WTC11 (cell line): ENCODE results near the gene RBFOX2. TPM values are rescaled to one million over a fixed set of nuclear protein-coding genes. Genes with fewer than 3 reads are reported as not detected.

Source experiments
- ATAC-seq: fragments of 200-7000 bp; cut with Tn5 transposase; 2 replicates; pipeline ENCODE4 v1.10.0; 2021; ENCODE audit warnings: mild to moderate bottlenecking, moderate library complexity
- CTCF ChIA-PET: fragments of 300-600 bp; sonication (Branson Sonifier 250); formaldehyde crosslinking; loops from one replicate; lab custom pipeline; 2021; ENCODE audit warnings: antibody characterized with exemption; lab: Charles Lee
- POLR2A ChIA-PET: fragments of 350-600 bp; sonication (Branson Sonifier 250); formaldehyde crosslinking; loops from one replicate; lab custom pipeline; 2021; ENCODE audit warnings: antibody characterized with exemption; lab: Charles Lee
- DNase-seq: peaks from one replicate; pipeline ENCODE4 v3.0.0; 2021; ENCODE audit warnings: low spot score
- H3K27ac Mint-ChIP-seq: 2 replicates; pipeline ENCODE4 v1.8.0; 2021; ENCODE audit warnings: mixed read lengths
- H3K27me3 Mint-ChIP-seq: 2 replicates; pipeline ENCODE4 v1.8.0; 2021; ENCODE audit warnings: low read depth, mild to moderate bottlenecking, moderate library complexity, mixed read lengths
- H3K36me3 Mint-ChIP-seq: 2 replicates; pipeline ENCODE4 v1.8.0; 2021; ENCODE audit warnings: mixed read lengths
- H3K4me1 Mint-ChIP-seq: 2 replicates; pipeline ENCODE4 v1.8.0; 2022; ENCODE audit warnings: mixed read lengths
- H3K4me3 Mint-ChIP-seq: 2 replicates; pipeline ENCODE4 v1.8.0; 2021; ENCODE audit warnings: mild to moderate bottlenecking, moderate library complexity, mixed read lengths
- H3K9me3 Mint-ChIP-seq: 2 replicates; pipeline ENCODE4 v1.8.0; 2021; ENCODE audit warnings: mixed read lengths
- AR ChIP-seq: fragments of 250-450 bp; sonication (Bioruptor Pico); IDR thresholded peaks from 2 replicates; pipeline ENCODE4 v1.9.0; 2021; ENCODE audit warnings: mild to moderate bottlenecking
- ARID4B ChIP-seq: sonication (generic); formaldehyde crosslinking; IDR thresholded peaks from 2 replicates; pipeline ENCODE4 v1.8.0; 2023; ENCODE audit warnings: missing genetic modification reagents, mild to moderate bottlenecking, borderline replicate concordance
- ATF1 ChIP-seq: sonication (generic); formaldehyde crosslinking; IDR thresholded peaks from 2 replicates; pipeline ENCODE4 v1.8.1; 2023; ENCODE audit warnings: mild to moderate bottlenecking, moderate library complexity, missing genetic modification reagents
- ATF2 ChIP-seq: sonication (generic); formaldehyde crosslinking; IDR thresholded peaks from 2 replicates; pipeline ENCODE4 v1.8.1; 2022; ENCODE audit warnings: low read depth, missing genetic modification reagents, borderline replicate concordance
- CBFB ChIP-seq: sonication (generic); formaldehyde crosslinking; IDR thresholded peaks from 2 replicates; pipeline ENCODE4 v1.8.1; 2022; ENCODE audit warnings: mild to moderate bottlenecking, low read depth, missing genetic modification reagents
- CREB1 ChIP-seq: sonication (generic); formaldehyde crosslinking; IDR thresholded peaks from 2 replicates; pipeline ENCODE4 v1.8.0; 2023; ENCODE audit warnings: mild to moderate bottlenecking, missing genetic modification reagents
- CREM ChIP-seq: sonication (generic); formaldehyde crosslinking; IDR thresholded peaks from 2 replicates; pipeline ENCODE4 v1.8.1; 2022; ENCODE audit warnings: mild to moderate bottlenecking, missing genetic modification reagents, moderate library complexity
- FOXP1 ChIP-seq: sonication (generic); formaldehyde crosslinking; IDR thresholded peaks from 2 replicates; pipeline ENCODE4 v1.8.0; 2022; ENCODE audit warnings: missing genetic modification reagents, mild to moderate bottlenecking, moderate library complexity, borderline replicate concordance
- GABPB1 ChIP-seq: sonication (generic); formaldehyde crosslinking; IDR thresholded peaks from 2 replicates; pipeline ENCODE4 v1.8.1; 2023; ENCODE audit warnings: mild to moderate bottlenecking, missing genetic modification reagents
- HMGA2 ChIP-seq: fragments of 250-450 bp; sonication (Bioruptor Pico); IDR thresholded peaks from 2 replicates; pipeline ENCODE4 v1.4.0; 2021; ENCODE audit warnings: mild to moderate bottlenecking, moderate library complexity
- IRF2 ChIP-seq: sonication (generic); formaldehyde crosslinking; IDR thresholded peaks from 2 replicates; pipeline ENCODE4 v1.8.0; 2022; ENCODE audit warnings: low read depth, missing genetic modification reagents, borderline replicate concordance
- JAZF1 ChIP-seq: fragments of 250-450 bp; sonication (Bioruptor Pico); IDR thresholded peaks from 2 replicates; pipeline ENCODE4 v1.9.0; 2021; ENCODE audit warnings: moderate library complexity, mild to moderate bottlenecking, inconsistent platforms
- MAX ChIP-seq: sonication (generic); formaldehyde crosslinking; IDR thresholded peaks from 2 replicates; pipeline ENCODE4 v1.8.0; 2022; ENCODE audit warnings: mild to moderate bottlenecking, missing genetic modification reagents
- MLX ChIP-seq: sonication (generic); formaldehyde crosslinking; IDR thresholded peaks from 2 replicates; pipeline ENCODE4 v1.8.1; 2023; ENCODE audit warnings: mild to moderate bottlenecking, missing genetic modification reagents, moderate library complexity
- NR1H2 ChIP-seq: sonication (generic); formaldehyde crosslinking; IDR thresholded peaks from 2 replicates; pipeline ENCODE4 v1.9.0; 2021; ENCODE audit warnings: mild to moderate bottlenecking, moderate library complexity, missing genetic modification reagents
- PREB ChIP-seq: sonication (generic); formaldehyde crosslinking; IDR thresholded peaks from 2 replicates; pipeline ENCODE4 v1.8.1; 2022; ENCODE audit warnings: mild to moderate bottlenecking, missing genetic modification reagents, moderate library complexity, borderline replicate concordance
- SMAD3 ChIP-seq: sonication (generic); formaldehyde crosslinking; IDR thresholded peaks from 2 replicates; pipeline ENCODE4 v1.8.0; 2022; ENCODE audit warnings: missing genetic modification reagents, mild to moderate bottlenecking, borderline replicate concordance
- ZBTB21 ChIP-seq: sonication (generic); formaldehyde crosslinking; IDR thresholded peaks from 2 replicates; pipeline ENCODE4 v1.8.1; 2023; ENCODE audit warnings: mild to moderate bottlenecking, missing genetic modification reagents, borderline replicate concordance
- ZBTB43 ChIP-seq: sonication (generic); formaldehyde crosslinking; IDR thresholded peaks from 2 replicates; pipeline ENCODE4 v1.8.1; 2023; ENCODE audit warnings: mild to moderate bottlenecking, missing genetic modification reagents
- ZNF121 ChIP-seq: sonication (generic); formaldehyde crosslinking; IDR thresholded peaks from 2 replicates; pipeline ENCODE4 v1.8.0; 2023; ENCODE audit warnings: missing genetic modification reagents
- ZNF219 ChIP-seq: sonication (generic); formaldehyde crosslinking; IDR thresholded peaks from 2 replicates; pipeline ENCODE4 v1.8.0; 2023; ENCODE audit warnings: missing genetic modification reagents, mild to moderate bottlenecking, borderline replicate concordance
- ZNF396 ChIP-seq: fragments of 250-450 bp; sonication (Bioruptor Pico); IDR thresholded peaks from 2 replicates; pipeline ENCODE4 v1.8.0; 2021; ENCODE audit warnings: mild to moderate bottlenecking, moderate library complexity, borderline replicate concordance
- total RNA-seq: library from RNA; stranded (reverse); gene quantifications from 3 replicates; pipeline ENCODE4 v1.2.3, GENCODE V29; 2021

The RBFOX2 gene
- total RNA-seq, 1 experiment from 2014 or later = 107 TPM

GRCh38 chr22:35910003-35910769, 118.4 kb downstream of the RBFOX2 start:
- H3K9me3 Mint-ChIP-seq = no peaks in the 10 kb centered on the region
- TF ChIP-seq CBFB = no peak
- no peak for TF ChIP-seq ZNF219 (CRISPR knock-in tag)
- no peak for TF ChIP-seq IRF2
- TF ChIP-seq ZNF121 = no peak
- TF ChIP-seq JAZF1 (CRISPR knock-in tag) = no peak
- TF ChIP-seq AR (CRISPR knock-in tag) = no peak
- no peak for TF ChIP-seq MLX
- TF ChIP-seq CREB1 = no peak
- TF ChIP-seq ZNF396 (CRISPR knock-in tag) = no peak
- no peak for TF ChIP-seq NR1H2 (CRISPR knock-in tag)
- TF ChIP-seq PREB (CRISPR knock-in tag) = no peak
- no peak for TF ChIP-seq SMAD3 (CRISPR knock-in tag)
- no peak for TF ChIP-seq HMGA2
- no peak for TF ChIP-seq MAX (CRISPR knock-in tag)
- TF ChIP-seq ATF1 = no peak
- no peak for TF ChIP-seq CREM (CRISPR knock-in tag)
- TF ChIP-seq GABPB1 = no peak
- no peak for TF ChIP-seq ZBTB21 (CRISPR knock-in tag)
- no peak overlapping the region for H3K4me3 Mint-ChIP-seq
- H3K36me3 Mint-ChIP-seq = no peaks in the 10 kb centered on the region
- peaks cover 44% of the 10 kb centered on the region for H3K4me1 Mint-ChIP-seq
- ChIA-PET POLR2A (no interaction called here), CTCF (interaction anchor here (1.7 kb wide), 1 partner anchor 270 kb away, joined by 3 read pairs; no protein-coding TSS in a partner anchor)
- no peaks in the 10 kb centered on the region for H3K27me3 Mint-ChIP-seq
- DNase-seq (no peak), ATAC-seq (no peak)
- no peak overlapping the region for H3K27ac Mint-ChIP-seq

- TF ChIP-seq ARID4B (CRISPR knock-in tag) (no peak), ATF2 (no peak), ZBTB43 (CRISPR knock-in tag) (no peak), FOXP1 (CRISPR knock-in tag) (no peak)
- DNase-seq (no peak), ATAC-seq (no peak)
- no peak overlapping the region for H3K27ac Mint-ChIP-seq
- peaks cover 25% of the 10 kb centered on the region for H3K4me1 Mint-ChIP-seq
- no peaks in the 10 kb centered on the region for H3K27me3 Mint-ChIP-seq
- ChIA-PET CTCF (no interaction called here), POLR2A (no interaction called here)
- H3K4me3 Mint-ChIP-seq = no peak overlapping the region
- H3K36me3 Mint-ChIP-seq = no peaks in the 10 kb centered on the region
- no peaks in the 10 kb centered on the region for H3K9me3 Mint-ChIP-seq
Measured at GRCh38 chr22:35905894-35906293, 122.7 kb downstream of the RBFOX2 start.
